Activated CD8-positive, alpha-beta T cell treated with anti-CD3 and anti-CD28 coated beads for 36 hours (primary cell): ENCODE measurements around the gene GLIS2. TPM values are rescaled to one million over a fixed set of nuclear protein-coding genes. Genes with fewer than 3 reads are reported as not detected.

ENCODE experiments used
- ATAC-seq: fragments of 200-7000 bp; cut with Tn5 transposase; one replicate; pipeline ENCODE4 v1.10.0; 2021; ENCODE audit warnings: mild to moderate bottlenecking, moderate library complexity
- CTCF ChIA-PET: fragments of 350-600 bp; sonication (Branson Sonifier 250); formaldehyde crosslinking; loops from one replicate; lab custom pipeline; 2021; ENCODE audit warnings: antibody characterized with exemption; lab: Charles Lee
- POLR2A ChIA-PET: fragments of 350-600 bp; sonication (Branson Sonifier 250); formaldehyde crosslinking; loops from one replicate; lab custom pipeline; 2021; ENCODE audit warnings: antibody characterized with exemption; lab: Charles Lee
- DNase-seq: peaks from one replicate; pipeline ENCODE4 v3.0.0-alpha.2; 2020
- H3K27ac Mint-ChIP-seq: one replicate; pipeline ENCODE4 v1.8.0; 2021; ENCODE audit warnings: mild to moderate bottlenecking, mixed read lengths
- H3K27me3 Mint-ChIP-seq: one replicate; pipeline ENCODE4 v1.8.0; 2021; ENCODE audit warnings: mixed read lengths
- H3K36me3 Mint-ChIP-seq: one replicate; pipeline ENCODE4 v1.8.0; 2021; ENCODE audit warnings: low read depth, mixed read lengths
- H3K4me1 Mint-ChIP-seq: one replicate; pipeline ENCODE4 v1.8.0; 2021; ENCODE audit warnings: low read depth, mixed read lengths
- H3K4me3 Mint-ChIP-seq: one replicate; pipeline ENCODE4 v1.8.0; 2021; ENCODE audit warnings: mild to moderate bottlenecking, moderate library complexity, mixed read lengths
- H3K9me3 Mint-ChIP-seq: one replicate; pipeline ENCODE4 v1.8.0; 2021; ENCODE audit warnings: mixed read lengths
- intact Hi-C: fragments of 100-400 bp; cut with micrococcal nuclease; formaldehyde crosslinking; loops from one replicate; pipeline ENCODE4 v1.10.0; 2022
- total RNA-seq, 2 experiments: library from RNA; stranded (reverse); gene quantifications; one replicate each; pipeline ENCODE4 v1.2.3, GENCODE V29; 2021
- TF ChIP-seq, protein P1 (sequence below): fragments of 200-600 bp; IDR thresholded peaks from one replicate; pipeline ENCODE4 v1.8.0; 2022; ENCODE audit warnings: antibody characterized with exemption, mild to moderate bottlenecking

The GLIS2 gene
- total RNA-seq, 2 experiments from 2014 or later: 0.49 to 0.77 TPM

DNA sequence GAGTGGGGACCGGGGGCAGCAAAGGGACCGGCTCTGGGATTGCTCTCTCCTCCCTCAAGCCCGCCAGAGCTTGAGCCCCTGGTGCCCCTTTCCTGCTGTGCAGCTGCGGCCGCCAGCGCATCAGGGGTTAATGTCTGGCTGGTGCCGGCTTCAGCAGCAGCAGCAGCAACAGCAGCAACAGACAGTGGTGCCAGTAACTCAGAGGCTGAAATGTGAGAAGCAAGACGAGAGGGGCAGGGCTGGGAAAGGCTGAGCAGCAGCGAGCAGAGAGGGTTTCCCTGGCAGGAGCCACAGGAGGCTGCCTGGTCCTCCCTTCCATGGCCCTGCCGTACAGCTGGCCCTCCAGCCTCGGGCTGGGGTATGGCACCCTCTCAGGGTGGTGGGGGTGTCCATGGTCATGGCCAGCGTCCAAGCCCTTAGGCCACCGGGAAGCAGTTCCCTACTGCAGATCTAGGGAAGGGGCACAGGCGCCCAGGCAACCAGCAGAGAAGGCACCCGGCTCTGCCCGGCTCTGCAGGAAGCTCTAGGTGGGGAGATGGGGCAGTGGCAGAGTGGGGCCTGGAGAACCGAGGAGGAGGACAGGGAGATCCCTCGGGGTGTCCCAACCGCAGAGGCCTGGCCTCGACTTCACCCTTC, 21.9 kb upstream of the GLIS2 start:
- H3K36me3 Mint-ChIP-seq: no peaks in the 10 kb centered on the region
- CTCF ChIA-PET: interaction anchor here (0.8 kb wide), 1 partner anchor 109 kb away, joined by 3 read pairs; no protein-coding TSS in a partner anchor
- H3K27ac Mint-ChIP-seq: no peak overlapping the region

DNA sequence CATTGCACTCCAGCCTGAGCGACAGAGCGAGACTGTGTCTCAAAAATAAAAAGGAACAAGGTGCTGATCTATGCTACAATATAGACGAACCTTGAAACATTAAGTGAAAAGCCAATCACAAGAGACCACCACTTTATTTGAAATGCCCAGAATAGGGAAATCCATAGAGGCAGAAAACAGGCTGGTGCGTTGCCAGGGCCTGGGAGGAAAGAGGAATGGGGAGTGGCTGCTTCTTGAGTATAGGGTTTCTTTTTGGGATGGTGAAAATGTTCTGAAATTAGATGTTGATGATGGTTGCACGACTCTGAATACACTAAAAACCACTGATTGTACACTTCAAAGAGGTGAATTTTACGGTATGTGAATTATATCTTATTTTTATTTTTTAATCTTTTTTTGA, 20.3 kb upstream of the GLIS2 start:
- TF ChIP-seq, protein P1, sequence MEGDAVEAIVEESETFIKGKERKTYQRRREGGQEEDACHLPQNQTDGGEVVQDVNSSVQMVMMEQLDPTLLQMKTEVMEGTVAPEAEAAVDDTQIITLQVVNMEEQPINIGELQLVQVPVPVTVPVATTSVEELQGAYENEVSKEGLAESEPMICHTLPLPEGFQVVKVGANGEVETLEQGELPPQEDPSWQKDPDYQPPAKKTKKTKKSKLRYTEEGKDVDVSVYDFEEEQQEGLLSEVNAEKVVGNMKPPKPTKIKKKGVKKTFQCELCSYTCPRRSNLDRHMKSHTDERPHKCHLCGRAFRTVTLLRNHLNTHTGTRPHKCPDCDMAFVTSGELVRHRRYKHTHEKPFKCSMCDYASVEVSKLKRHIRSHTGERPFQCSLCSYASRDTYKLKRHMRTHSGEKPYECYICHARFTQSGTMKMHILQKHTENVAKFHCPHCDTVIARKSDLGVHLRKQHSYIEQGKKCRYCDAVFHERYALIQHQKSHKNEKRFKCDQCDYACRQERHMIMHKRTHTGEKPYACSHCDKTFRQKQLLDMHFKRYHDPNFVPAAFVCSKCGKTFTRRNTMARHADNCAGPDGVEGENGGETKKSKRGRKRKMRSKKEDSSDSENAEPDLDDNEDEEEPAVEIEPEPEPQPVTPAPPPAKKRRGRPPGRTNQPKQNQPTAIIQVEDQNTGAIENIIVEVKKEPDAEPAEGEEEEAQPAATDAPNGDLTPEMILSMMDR: no peak
- no peak for DNase-seq
- H3K4me1 Mint-ChIP-seq: no peaks in the 10 kb centered on the region
- CTCF ChIA-PET: interaction anchor here (1.1 kb wide), 1 partner anchor 34 kb away, joined by 3 read pairs; no protein-coding TSS in a partner anchor
- H3K27ac Mint-ChIP-seq: no peak overlapping the region
- intact Hi-C loops: no loop called here
- no peaks in the 10 kb centered on the region for H3K9me3 Mint-ChIP-seq
- H3K4me3 Mint-ChIP-seq: no peak overlapping the region
- peaks cover 2% of the 10 kb centered on the region for H3K36me3 Mint-ChIP-seq
- H3K27me3 Mint-ChIP-seq: peaks cover 7% of the 10 kb centered on the region
- POLR2A ChIA-PET: no interaction called here
- no peak for ATAC-seq

More for the DNA sequence above, 21.9 kb upstream of the GLIS2 start:
- no peaks in the 10 kb centered on the region for H3K4me1 Mint-ChIP-seq
- no peaks in the 10 kb centered on the region for H3K9me3 Mint-ChIP-seq
- ATAC-seq: no peak
- POLR2A ChIA-PET: interaction anchor here (0.5 kb wide), 1 partner anchor 17 kb away, joined by 4 read pairs; no protein-coding TSS in a partner anchor
- intact Hi-C loops: no loop called here
- TF ChIP-seq, protein P1: no peak
- no peak overlapping the region for H3K4me3 Mint-ChIP-seq
- peaks cover 7% of the 10 kb centered on the region for H3K27me3 Mint-ChIP-seq
- DNase-seq: no peak

DNA sequence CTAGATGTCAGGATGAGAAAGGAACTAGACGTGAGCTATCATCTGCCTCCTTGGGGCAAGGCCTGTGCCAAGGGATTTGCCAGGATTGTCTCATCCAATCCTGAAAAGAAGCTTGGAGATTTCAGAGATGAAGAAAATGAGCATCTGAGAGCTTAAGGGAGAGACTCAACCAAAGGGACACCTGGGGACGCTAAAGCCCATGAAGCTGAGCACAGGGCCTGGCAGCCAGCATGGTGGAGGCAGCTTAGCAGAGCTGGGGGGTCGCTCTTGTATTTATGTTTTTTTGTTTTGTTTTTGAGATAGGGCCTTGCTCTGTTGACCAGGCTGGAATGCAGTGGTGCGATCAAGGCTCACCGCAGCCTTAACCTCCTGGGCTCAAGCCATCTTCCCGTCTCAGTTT, 18.4 kb upstream of the GLIS2 start:
- Mint-ChIP-seq H3K27me3 (peaks cover 7% of the 10 kb centered on the region), H3K9me3 (no peaks in the 10 kb centered on the region), H3K27ac (no peak overlapping the region), H3K4me1 (no peaks in the 10 kb centered on the region), H3K36me3 (peaks cover 5% of the 10 kb centered on the region), H3K4me3 (no peak overlapping the region)
- DNase-seq: no peak
- CTCF ChIA-PET: interaction anchor here (1.3 to 2.3 kb wide), 7 partner anchors 8 to 43 kb away, joined by 3 to 7 read pairs (median 4); no protein-coding TSS in a partner anchor
- no peak for ATAC-seq
- intact Hi-C loops: no loop called here
- POLR2A ChIA-PET: interaction anchor here (1.0 to 1.6 kb wide), 3 partner anchors 9 to 25 kb away, joined by 3 to 6 read pairs (median 4); partner anchors contain the start of gene TFAP4
- TF ChIP-seq, protein P1: no peak

DNA sequence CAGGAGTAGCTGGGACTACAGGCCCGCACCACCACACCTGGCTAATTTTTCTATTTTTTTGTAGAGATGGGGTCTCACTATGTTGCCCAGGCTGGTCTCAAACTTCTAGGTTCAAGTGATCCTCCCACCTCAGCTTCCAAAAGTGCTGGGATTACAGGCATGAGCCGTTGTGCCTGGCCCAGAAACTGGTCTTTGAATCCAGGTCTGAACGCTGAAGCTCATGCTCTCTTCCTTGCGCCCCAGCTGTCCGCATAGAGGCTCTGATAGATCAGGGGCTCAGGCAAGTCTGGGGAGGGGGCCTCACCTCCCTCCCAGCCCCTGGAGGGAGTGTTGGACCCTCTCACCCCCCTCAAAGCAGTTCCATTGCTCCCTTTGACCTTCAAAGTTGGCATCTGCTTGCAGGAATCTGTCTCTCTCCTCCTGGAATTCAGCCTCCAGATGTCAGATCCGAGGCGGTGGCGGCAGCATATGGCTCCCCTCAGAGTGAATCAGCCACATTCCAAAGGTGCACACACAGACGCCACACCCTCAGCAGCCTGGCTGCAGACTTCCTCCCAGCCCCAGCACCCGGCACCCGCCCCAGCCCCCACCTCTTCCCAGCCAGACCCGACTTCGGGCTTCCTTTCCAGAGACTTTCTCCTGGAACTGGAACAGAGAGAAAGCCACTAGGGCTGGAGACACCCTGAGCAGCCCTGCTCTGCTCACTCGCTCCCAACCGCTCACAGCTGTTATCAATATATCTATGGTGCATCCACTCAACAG, 16.9 kb upstream of the GLIS2 start:
- H3K27ac Mint-ChIP-seq: no peak overlapping the region
- ATAC-seq: no peak
- TF ChIP-seq, protein P1: no peak
- ChIA-PET CTCF (interaction anchor here (1.2 to 2.3 kb wide), 8 partner anchors 9 to 105 kb away, joined by 3 to 11 read pairs (median 4); no protein-coding TSS in a partner anchor), POLR2A (no interaction called here)
- no peak for DNase-seq
- no peaks in the 10 kb centered on the region for H3K4me1 Mint-ChIP-seq
- no peaks in the 10 kb centered on the region for H3K9me3 Mint-ChIP-seq
- peaks cover 7% of the 10 kb centered on the region for H3K36me3 Mint-ChIP-seq
- H3K4me3 Mint-ChIP-seq: no peak overlapping the region
- intact Hi-C loops: no loop called here
- no peaks in the 10 kb centered on the region for H3K27me3 Mint-ChIP-seq
